K562 (cell line): Measurements from ENCODE around the gene SLCO6A1. TPM values are rescaled to one million over a fixed set of nuclear protein-coding genes. Genes with fewer than 3 reads are reported as not detected.

Source experiments
- ATAC-seq: fragments of 200-7000 bp; cut with Tn5 transposase; 3 replicates; pipeline ENCODE4 v1.9.1; 2020; ENCODE audit warnings: moderate library complexity
- BruUV-seq: library from RNA; stranded (reverse); fragments of 400-500 nt; replicated peaks from 2 replicates; lab custom pipeline; 2021; lab: Mats Ljungman, UMichigan
- CTCF ChIA-PET: fragments of 300-600 bp; formaldehyde crosslinking; extraction: SDS; loops from one replicate; lab custom pipeline; 2021; ENCODE audit warnings: low intra/inter-chr PET ratio; lab: Yijun Ruan, JAX
- POLR2A ChIA-PET: fragments of 300-600, 350-650 bp; sonication (Branson Sonifier 250); formaldehyde crosslinking; extraction: SDS; loops from one replicate; lab custom pipeline; 2021; ENCODE audit warnings: antibody characterized with exemption, inconsistent platforms; lab: Yijun Ruan, JAX
- DNase-seq, 4 experiments: peaks; one replicate each; pipeline versions ENCODE4 v3.0.0 to v3.0.0-alpha.2; 2011 to 2018; ENCODE audit warnings: low spot score in 3 of 4, mixed read lengths in 3 of 4; ENCODE audit errors: extremely low read depth in 1 of 4
- FAIRE-seq: peaks from 2 replicates; lab custom pipeline; 2011; peaks lifted over from hg19 to GRCh38; lab: Jason Lieb, UNC
- H2AFZ ChIP-seq: 2 replicates; pipeline ENCODE4 v1.6.0; 2011; ENCODE audit warnings: low read depth, low read length, control low read depth, inconsistent platforms
- H3K27ac ChIP-seq: fragments of 200-600 bp; 3 replicates; pipeline ENCODE4 v1.8.0; 2011; ENCODE audit warnings: low read depth, mild to moderate bottlenecking, control low read depth, inconsistent platforms, low read length, moderate library complexity, mixed read lengths; ENCODE audit errors: extremely low read depth
- H3K27me3 ChIP-seq, 2 experiments: fragments of 300-600 bp in 1 of 2; 2 replicates in 1 of 2; 3 replicates in 1 of 2; pipeline versions ENCODE4 v1.6.0 to v1.8.0; 2011; ENCODE audit warnings: inconsistent platforms in 2 of 2, low read length in 2 of 2, mild to moderate bottlenecking in 1 of 2, mixed read lengths in 1 of 2, moderate library complexity in 1 of 2; ENCODE audit not compliant: control insufficient read depth in 2 of 2, insufficient read depth in 2 of 2
- H3K36me3 ChIP-seq: fragments of 300-600 bp; 3 replicates; pipeline ENCODE4 v1.8.0; 2011; ENCODE audit warnings: mild to moderate bottlenecking, low read length, inconsistent platforms; ENCODE audit not compliant: control insufficient read depth, insufficient read depth
- H3K4me1 ChIP-seq, 2 experiments: fragments of 200-600 bp in 1 of 2; replicated peaks in 1 of 2; 2 replicates in 1 of 2; 3 replicates in 1 of 2; pipeline versions ENCODE4 v1.5.1 to v1.8.0; 2011; ENCODE audit warnings: inconsistent platforms in 2 of 2, low read length in 2 of 2, mild to moderate bottlenecking in 1 of 2, mixed read lengths in 1 of 2, moderate library complexity in 1 of 2; ENCODE audit not compliant: control insufficient read depth in 2 of 2, insufficient read depth in 2 of 2
- H3K4me2 ChIP-seq: 2 replicates; pipeline ENCODE4 v1.6.1; 2011; ENCODE audit warnings: low read length, control low read depth, inconsistent platforms, mixed read lengths; ENCODE audit not compliant: insufficient read depth
- H3K4me3 ChIP-seq: fragments of 200-600 bp; sonication (generic), shearing (Covaris generic); 2 replicates; pipeline ENCODE4 v1.5.1; 2016; ENCODE audit warnings: control low read depth, inconsistent platforms
- H3K79me2 ChIP-seq: fragments of 200-600 bp; 3 replicates; pipeline ENCODE4 v1.8.0; 2011; ENCODE audit warnings: low read length, inconsistent platforms; ENCODE audit not compliant: control insufficient read depth, insufficient read depth
- H3K9ac ChIP-seq, 2 experiments: 2 replicates each; pipeline versions ENCODE4 v1.6.0 to v1.6.1; 2011; ENCODE audit warnings: low read depth in 2 of 2, low read length in 2 of 2, control low read depth in 1 of 2, inconsistent platforms in 1 of 2, mild to moderate bottlenecking in 1 of 2, mixed read lengths in 1 of 2; ENCODE audit not compliant: insufficient read depth in 1 of 2
- H3K9me1 ChIP-seq: one replicate; pipeline ENCODE4 v1.6.0; 2011; ENCODE audit warnings: inconsistent platforms, mild to moderate bottlenecking, low read length, moderate library complexity; ENCODE audit not compliant: control insufficient read depth, insufficient read depth
- H3K9me3 ChIP-seq: replicated peaks from 2 replicates; pipeline ENCODE4 v1.5.1; 2011; ENCODE audit warnings: low read depth, low read length, inconsistent platforms; ENCODE audit not compliant: control insufficient read depth, insufficient read depth
- H4K20me1 ChIP-seq: replicated peaks from 2 replicates; pipeline ENCODE4 v1.6.1; 2011; ENCODE audit warnings: low read length, inconsistent platforms, mixed read lengths; ENCODE audit not compliant: control insufficient read depth, insufficient read depth
- GATA2 ChIP-seq: sonication (generic); formaldehyde crosslinking; IDR thresholded peaks from 2 replicates; pipeline ENCODE4 v1.4.0; 2020; ENCODE audit warnings: mild to moderate bottlenecking, missing genetic modification reagents
- MCM7 ChIP-seq, 2 experiments: fragments of 450-650 bp; IDR thresholded peaks; 2 replicates each; pipeline ENCODE4 v1.6.1; 2016 to 2018
- NFYB ChIP-seq: IDR thresholded peaks from 2 replicates; pipeline ENCODE4 v1.6.1; 2011; ENCODE audit warnings: mild to moderate bottlenecking, moderate library complexity; ENCODE audit not compliant: insufficient read length; ENCODE audit errors: extremely low read depth
- WGBS: fragments of 100-300 bp; shearing (Covaris generic); methylation state at CpG from one replicate; pipeline ENCODE4 v1.1.6; 2016; ENCODE audit warnings: low coverage, mixed read lengths; ENCODE audit not compliant: insufficient coverage; ENCODE audit errors: missing lambda C conversion rate; 5-methylcytosine and 5-hydroxymethylcytosine counted together
- in situ Hi-C: fragments of 300-500 bp; cut with MboI; formaldehyde crosslinking; loops from 4 replicates; pipeline ENCODE4 v1.15.0; 2018; ENCODE audit warnings: inconsistent platforms, mixed read lengths
- intact Hi-C: fragments of 100-400 bp; cut with micrococcal nuclease; formaldehyde crosslinking; loops from 2 replicates; pipeline ENCODE4 v1.14.2; 2022
- polyA plus RNA-seq, 8 experiments: library from polyadenylated mRNA; depleted of rRNA in 4 of 8; stranded (reverse) in 5 of 8; unstranded in 3 of 8; fragments of >200 nt; fragmentation: Nextera tagmentation in 2 of 8; fragmentation: Illumina TruSeq in 1 of 8; extraction: Ambion mirVana in 2 of 8; extraction: Trizol in 1 of 8; gene quantifications; 2 replicates each; pipeline versions ENCODE4 v1.2.1 to v1.2.3, GENCODE V29; 2011 to 2014; ENCODE audit warnings: inconsistent platforms in 1 of 8, missing spikeins in 1 of 8
- total RNA-seq, 7 experiments: library from RNA; depleted of rRNA in 6 of 7; stranded (reverse); fragments of >200 nt in 6 of 7; fragmentation: Illumina TruSeq in 2 of 7; extraction: Trizol in 2 of 7; gene quantifications; 2 replicates each; pipeline versions ENCODE4 v1.2.1 to v1.2.3, GENCODE V29; 2011 to 2021; ENCODE audit warnings: low replicate concordance in 1 of 7
- TF ChIP-seq, protein P1 (sequence below): sonication (generic); formaldehyde crosslinking; IDR thresholded peaks from 2 replicates; pipeline ENCODE4 v1.5.0; 2020; ENCODE audit warnings: missing genetic modification reagents

SLCO6A1 gene
- total and polyA plus RNA-seq, 9 of the 15 experiments (the other 6 are each of a cell fraction or from before 2014, with no cell fraction given): 0.04 to 0.20 (median 0.11) TPM; not detected in 6

GRCh38 chr5:102528600-102528999 lies 29.8 kb upstream of the SLCO6A1 start (continued):
- TF ChIP-seq GATA2: no peak
- TF ChIP-seq MCM7 (IDR thresholded peaks at IDR 0.05): no peak

GRCh38 chr5:102527547-102527946 lies 28.7 kb upstream of the SLCO6A1 start:
- POLR2A ChIA-PET: no interaction called here
- no TSS peak for BruUV-seq
- Histone ChIP-seq H3K9ac (no peak overlapping the region), H3K4me2 (no peak overlapping the region), H3K27ac (no peak overlapping the region), H3K79me2 (no peaks in the 10 kb centered on the region), H3K9me1 (no peaks in the 10 kb centered on the region), H3K9me3 (no peaks in the 10 kb centered on the region), H3K36me3 (no peaks in the 10 kb centered on the region)
- intact Hi-C loops: no loop called here
- no peak for FAIRE-seq
- DNase-seq: peak in 2 of 4 experiments; percentile 12 to 14
- 0% methylated on average over 1 of the region's 1 CpG for WGBS
- no peak for ATAC-seq
- TF ChIP-seq, protein P1, sequence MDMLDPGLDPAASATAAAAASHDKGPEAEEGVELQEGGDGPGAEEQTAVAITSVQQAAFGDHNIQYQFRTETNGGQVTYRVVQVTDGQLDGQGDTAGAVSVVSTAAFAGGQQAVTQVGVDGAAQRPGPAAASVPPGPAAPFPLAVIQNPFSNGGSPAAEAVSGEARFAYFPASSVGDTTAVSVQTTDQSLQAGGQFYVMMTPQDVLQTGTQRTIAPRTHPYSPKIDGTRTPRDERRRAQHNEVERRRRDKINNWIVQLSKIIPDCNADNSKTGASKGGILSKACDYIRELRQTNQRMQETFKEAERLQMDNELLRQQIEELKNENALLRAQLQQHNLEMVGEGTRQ (CRISPR knock-in tag): peak; percentile 15; the same call in 1 of the 2 replicates
- TF ChIP-seq NFYB: no peak
- TF ChIP-seq, all 486 proteins: peak for 1
- no peak overlapping the region for H3K4me3 ChIP-seq
- CTCF ChIA-PET: no interaction called here
- in situ Hi-C loops: loop anchor here (25.0 kb wide), 1 partner anchor 960 kb away; no protein-coding TSS in a partner anchor
- H3K4me1 ChIP-seq: no peaks in the 10 kb centered on the region
- no peaks in the 10 kb centered on the region for H4K20me1 ChIP-seq
- H3K27me3 ChIP-seq: no peaks in the 10 kb centered on the region
- H2AFZ ChIP-seq: no peak overlapping the region
